Hematopoietic multipotent progenitor cell treated with erythropoietin and hydrocortisone succinate and interleukin-3 and kit ligand, for 4 days (in vitro differentiated cells): Measurements from ENCODE around the gene SPATA19.

Experiments
- DNase-seq: peaks from one replicate; pipeline ENCODE4 v3.0.0-alpha.2; 2015

The SPATA19 gene

DNA sequence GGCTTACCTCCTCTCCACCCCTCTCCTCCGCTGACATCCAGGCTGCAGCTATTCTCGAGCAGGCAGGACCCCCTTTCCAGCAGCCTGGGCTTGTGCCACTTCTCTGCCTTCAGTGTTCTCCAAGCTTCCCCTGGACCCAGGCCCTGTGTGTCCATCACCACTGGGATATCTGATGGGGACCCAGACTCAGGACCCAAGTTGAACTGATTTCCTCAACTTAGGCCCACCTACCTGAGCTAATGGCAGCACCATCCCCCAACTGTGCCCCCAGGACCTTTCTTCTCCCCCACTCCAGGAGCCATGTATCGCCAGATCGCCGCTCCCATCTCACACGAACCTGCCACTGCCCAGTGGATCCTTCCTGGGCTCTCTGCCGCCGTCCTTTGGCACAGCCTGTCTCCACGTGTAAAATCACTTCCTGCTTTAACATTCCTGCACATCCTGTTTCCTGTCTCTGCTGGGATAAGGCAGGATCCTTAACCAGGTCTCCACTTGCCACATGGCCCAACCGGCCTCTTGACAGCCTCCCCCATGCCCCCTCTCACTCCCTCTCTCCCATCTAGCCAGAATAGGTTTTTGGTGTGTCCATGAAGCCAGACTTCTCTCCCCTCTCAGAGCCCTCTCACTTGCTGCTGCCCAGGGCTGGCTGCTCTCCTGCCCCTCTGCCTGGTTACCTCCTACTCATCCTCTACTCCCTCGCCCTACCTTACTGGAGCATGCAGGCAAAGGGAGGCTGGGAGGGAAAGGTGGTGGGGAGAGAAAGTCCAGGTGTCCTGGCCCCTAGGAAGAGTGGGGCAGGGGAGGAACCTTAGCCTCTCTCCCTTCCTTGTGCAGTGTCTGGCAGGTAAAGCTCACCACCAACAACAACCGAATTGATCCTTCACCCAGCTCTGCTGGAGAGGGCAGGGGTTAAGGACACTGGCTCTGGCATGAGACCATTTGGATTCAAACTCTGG, 9.4 kb downstream of the SPATA19 start:
- no peak for DNase-seq

DNA sequence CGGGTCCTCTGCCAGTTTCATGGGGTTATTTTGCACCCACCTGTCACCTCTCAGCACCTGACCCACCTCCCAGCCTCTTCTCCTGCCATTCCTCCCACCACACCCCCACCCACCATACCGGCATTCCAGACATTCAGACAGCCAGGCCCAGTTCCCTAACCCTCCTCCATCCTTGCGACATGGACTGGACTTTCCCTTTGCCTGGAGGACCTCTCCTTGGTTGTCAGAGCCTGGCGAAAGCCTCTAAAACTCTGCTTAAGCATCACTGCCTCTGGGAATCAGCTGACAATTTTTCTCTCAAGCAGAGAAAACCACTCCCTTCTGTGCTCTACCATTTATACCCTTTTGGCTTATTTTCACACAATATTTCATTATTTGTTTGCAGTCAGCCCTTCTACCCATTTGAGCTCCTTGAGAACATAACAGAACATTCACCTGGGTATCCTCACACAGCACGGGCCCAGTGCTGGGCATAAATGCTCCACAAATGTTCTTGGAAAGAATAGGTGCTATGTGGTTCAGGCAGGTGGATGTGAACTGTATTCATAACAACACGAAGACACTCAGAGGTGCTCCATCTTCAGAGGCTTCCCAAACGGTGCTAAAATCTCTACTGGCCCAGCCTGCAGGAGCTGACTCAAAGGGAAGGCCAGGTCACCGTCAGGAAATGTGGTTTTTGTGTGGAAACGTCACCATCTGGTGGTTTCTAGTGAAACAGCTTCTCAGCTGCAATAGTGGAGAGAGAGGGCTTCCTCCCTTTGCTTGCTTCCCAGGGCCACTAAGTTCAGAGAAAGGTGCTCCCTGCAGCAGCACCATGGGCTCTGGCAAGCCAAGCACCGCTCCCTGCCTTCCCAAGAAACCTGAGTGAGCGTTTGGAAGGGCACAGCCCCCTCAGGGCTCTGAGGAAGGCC, 10.4 kb downstream of the SPATA19 start:
- peak; percentile 78 for DNase-seq

DNA sequence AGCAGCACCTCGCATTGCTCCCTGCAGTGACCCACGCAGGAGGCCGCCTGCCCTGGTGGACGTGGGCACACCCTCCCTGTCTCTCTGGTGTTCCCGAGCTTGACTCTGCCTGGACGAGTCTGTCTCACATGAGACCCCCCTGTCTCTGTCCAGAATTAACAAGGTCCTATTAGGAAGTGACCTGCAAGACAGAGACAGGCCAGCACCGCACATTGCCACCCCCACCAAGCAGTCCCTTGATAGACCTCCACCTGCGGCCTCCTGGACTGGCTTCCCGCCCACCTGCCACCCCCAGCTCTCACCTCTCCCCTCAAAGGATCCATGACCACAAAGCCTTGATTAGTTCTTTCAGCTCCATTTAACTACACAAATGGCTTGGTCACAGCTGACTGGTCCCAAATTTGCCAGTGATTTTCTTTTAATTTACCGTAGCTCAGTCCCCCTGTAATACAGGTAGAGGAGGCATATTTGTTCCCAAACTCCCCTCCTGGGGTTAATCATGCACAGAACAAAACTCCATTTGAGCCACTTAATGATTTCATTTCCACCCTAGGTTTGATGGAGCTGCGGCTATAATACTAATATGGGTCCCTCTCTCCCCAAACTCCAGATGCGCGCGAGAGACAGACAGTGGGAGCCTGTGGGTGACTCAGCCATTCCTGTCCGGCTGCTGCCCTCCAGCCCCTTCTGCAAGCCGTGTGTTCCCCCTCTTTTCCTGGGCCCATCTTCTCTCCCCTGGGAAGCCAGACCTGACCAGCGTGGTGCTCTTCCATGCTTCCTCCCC, 11.2 kb downstream of the SPATA19 start:
- DNase-seq: no peak

DNA sequence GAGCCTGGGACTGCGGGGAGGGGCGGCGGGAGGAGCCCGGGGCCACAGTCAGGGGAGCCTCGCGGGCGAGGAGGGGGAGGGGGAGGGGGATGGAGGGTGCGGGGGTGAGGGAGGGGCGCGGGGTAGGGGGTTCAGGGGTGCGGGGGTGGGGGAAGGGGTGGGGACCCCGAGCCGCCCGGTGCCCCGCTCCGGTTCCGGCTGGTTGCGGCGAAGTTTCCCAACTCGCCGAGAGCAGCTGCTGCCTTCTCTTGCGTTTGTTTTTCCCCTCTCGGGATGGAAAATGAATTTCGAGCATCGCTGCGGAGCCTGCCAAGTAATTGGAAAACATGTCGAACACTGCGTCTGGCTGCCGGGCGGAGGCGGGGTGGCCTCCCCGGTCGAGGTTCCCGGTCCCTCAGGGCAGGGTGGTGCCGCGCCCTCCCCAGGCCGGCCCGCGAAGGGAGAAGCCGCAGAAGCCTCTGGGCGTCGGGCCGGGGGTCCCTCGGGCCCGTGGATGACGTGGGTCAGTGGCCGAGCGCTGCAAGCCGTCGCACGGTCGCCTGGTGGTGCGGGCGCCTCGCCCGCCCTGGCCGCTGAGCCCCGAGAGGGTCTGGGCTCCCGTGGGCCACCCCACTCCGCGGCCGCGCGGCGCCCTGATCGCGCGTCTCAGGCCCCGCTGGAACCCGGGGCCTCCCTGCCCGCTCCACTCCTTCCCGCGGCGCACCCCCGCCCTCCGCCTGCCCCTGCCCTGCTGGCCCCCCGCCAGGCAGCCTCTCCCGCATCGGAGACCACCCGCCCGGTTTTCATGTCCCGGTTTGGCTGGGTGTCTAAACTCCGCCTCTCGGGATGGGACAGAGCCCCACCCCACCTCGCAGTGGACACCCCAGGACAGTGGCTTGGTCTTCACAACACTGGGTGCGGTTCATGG, 12.1 kb downstream of the SPATA19 start:
- DNase-seq: no peak

DNA sequence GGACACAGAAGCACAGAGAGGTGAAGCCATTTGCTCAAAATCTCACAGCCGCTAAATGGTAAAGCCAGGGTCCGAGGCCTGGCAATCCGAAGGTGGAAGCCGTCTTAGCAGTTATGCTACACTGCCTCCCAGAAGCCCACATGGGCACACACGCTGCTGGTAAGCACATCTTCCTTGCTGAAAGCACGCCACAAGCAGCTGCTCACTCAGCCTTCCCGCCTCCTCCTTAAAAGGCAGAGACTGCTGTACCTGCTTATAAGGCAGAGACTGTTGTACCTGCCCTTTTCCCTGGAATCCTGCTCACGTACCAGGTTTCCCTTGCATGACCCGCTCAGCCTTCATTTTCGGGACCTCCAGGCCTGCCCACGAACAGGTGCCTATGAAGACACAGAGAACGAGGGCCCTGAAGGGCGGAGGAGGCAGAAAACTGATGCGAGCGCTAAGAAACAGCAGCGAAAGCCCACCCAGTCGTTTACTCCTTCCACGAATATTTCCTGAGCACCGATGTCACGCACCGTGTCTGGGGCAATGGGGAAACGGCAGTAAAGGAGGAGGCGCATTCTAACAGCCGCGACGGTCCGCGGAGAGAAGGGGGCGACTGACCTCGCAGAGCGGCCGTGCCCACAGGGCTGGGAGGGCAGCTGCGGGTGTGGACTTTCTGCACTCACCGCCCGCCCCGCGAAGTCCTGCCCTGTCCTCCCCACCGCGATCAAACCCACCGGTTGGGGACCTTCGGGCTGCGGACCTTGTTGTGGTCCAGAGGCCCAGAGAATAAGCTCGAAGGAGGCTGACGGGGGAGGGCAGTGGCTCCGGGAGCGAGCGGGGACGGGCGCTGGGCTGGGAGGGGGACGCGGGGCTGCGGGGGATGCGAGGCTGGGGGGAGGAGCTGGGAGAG, 13.0 kb downstream of the SPATA19 start:
- DNase-seq: no peak

DNA sequence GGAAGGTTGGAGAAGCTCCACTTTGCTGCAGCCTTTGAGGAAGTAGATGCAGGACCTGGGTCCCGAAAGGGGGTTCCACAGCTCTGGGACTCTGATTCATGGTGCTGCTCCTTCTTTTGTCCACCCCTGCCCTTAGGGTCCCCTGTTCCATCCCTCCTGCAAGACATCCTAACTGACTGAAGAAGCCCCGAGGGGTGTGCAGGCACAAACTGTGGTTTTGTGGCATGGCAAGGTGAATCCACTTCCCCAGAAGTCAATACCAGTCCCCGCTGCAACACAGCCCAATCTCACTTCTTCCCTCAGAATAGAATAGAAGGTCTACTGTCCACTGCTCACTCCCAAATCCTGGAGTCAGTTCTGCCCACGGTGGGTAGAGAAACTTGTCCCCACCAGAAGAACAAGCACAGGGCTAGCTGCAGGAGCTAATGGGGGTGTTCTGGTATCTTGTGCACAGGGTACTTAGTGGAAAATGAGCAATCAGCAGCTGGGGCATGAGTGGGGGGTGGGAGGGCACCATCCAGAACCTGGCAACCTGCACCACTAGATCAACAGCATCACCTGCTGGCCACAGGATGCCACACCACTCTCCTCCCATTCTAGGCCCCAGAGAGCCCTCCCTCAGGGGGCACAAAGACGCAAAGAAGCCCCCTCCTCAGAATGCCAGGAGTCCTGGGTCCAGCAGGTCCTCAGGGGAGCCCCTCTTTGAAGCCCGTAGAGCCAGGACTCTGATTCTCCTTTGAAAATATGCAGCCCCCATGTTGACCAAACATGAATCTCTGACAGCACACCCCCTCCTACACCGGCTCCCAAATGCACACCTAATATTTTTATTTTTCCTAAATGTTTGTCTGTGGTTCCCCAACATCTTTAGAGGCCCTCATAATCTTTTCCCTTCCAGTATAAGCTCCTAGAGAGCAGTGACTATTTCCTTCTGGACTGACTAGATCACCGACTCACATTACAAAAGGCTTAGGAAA, 14.1 kb downstream of the SPATA19 start:
- no peak for DNase-seq

DNA sequence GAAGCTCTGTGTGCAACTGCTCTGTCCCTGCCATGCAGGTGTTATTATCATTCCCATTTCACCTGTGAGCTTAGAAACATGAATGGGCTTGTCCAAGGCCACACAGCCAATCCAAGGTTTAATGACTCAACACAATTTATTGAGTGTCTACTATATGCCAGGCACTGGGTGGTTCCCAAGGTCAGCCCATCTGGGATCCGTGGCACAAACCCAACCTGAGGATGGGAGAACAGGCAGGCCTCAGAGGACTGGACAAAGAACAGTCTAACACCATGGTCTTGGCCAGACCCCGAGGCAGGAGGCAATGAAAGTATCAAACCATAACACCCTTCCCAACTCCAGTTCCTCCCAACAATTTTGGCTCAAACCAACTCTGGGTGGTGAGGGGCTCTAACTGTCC, 15.7 kb downstream of the SPATA19 start:
- DNase-seq: no peak

DNA sequence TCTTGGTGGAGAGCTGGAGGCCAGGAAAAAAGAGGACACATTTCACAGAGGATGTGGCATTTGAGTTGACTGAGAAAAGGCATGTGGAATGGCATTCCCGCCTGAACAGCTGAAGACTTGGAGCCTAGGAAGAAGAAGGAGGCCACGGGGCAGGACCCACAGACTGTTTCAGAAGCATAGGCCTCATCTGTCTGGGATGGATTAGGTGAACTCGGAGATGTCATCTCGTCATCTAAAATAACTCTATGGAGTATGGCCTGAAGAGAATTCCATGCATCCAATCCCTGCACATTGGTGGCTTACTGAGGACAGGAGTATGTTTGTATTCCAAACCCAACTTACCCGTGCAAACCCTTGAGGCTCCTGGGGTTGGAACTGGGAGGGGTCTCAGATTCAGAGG, 16.4 kb downstream of the SPATA19 start:
- DNase-seq: no peak

DNA sequence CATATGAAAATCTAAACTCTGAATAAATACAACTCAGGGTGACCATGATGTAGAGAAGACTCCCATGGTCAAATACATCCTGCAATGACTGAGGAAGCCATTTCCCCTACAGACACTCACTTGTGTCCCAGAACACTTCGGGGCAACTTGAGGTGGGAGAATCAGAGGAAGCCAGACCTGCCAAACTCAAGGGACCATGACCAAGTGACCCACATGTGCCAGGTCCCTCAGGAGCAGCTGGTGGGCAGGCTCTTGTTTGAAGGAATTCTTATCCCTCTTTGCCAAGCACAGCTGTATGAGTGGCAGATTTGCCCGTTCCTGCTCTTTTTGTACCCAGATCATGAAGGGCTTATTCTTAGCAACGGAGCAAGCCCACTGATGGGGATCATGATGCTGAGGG, 17.8 kb downstream of the SPATA19 start:
- no peak for DNase-seq

DNA sequence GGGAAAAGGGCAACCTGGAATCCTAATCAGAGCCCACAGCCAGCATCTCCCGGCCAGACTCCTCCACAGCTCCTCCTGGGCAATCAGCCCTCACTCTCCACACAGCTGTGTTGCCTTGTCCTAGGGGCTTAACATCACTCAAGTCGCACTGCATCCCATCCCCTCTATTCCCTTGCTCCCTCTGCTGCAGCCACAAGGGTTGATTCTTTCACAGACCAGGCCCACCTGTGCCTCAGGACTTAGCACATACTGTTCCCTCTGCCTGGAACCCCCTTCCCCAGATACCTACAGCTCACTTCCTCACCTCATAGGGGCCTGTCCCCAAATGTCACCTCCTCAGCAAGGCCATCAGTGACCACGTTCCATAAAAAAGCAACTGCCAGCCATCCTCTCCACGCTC, 18.4 kb downstream of the SPATA19 start:
- DNase-seq: no peak

DNA sequence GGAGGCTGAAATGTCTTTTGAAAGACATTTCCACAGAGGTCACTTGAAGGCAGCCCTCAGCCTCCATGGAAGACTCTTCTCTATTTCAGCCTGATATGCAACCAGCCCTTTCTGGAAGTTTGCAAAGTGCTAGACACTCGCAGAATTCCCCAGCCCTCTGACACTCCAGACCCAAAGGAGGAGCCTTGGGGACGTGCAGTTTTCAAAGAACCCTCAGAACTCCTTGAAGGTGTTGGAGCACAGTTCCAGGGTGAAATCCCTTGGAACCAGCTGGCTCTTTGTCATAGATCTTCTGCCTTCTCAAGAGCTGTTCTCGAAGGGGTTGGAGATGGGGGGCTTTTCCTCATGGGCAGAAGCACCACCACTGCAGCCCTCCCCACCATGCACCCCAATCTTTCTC, 19.6 kb downstream of the SPATA19 start:
- no peak for DNase-seq

DNA sequence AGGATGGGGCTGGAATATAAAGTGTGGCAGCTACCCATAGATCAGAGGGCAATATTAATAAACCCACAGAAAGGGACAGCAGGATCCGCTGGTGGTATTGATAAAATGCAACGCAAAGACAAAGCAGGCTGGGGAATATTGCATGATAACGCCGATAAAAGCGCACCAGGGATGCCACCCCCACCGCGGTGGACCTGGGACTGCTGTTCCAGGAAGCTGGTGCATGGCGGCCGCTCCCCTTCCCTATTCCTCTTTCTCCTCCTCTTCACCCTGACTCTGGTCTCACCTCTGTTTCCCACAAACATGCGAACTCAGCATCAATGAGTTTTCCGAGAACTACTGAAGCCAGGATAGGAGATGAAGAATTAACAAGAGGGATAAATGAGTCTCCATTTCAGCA, 20.2 kb downstream of the SPATA19 start:
- no peak for DNase-seq

DNA sequence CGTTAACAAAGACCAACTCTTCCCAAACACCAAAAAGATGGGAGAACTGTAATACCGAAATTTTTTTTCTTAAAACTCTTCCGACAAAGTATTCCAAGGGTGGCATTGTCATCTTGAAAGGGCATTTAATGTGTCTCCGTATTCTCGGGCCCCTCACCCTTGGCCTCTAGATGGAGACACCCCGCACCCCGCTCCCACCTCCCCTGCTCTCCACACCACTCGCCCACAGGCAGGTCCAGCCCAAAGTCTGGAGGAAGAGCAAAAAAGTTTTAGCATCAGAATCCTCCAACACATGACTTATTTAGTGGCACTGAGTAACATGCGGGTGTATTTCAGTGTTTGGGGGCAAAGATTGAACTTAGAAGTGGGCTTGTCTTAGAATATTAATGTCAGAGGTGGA, 20.7 kb downstream of the SPATA19 start:
- no peak for DNase-seq

DNA sequence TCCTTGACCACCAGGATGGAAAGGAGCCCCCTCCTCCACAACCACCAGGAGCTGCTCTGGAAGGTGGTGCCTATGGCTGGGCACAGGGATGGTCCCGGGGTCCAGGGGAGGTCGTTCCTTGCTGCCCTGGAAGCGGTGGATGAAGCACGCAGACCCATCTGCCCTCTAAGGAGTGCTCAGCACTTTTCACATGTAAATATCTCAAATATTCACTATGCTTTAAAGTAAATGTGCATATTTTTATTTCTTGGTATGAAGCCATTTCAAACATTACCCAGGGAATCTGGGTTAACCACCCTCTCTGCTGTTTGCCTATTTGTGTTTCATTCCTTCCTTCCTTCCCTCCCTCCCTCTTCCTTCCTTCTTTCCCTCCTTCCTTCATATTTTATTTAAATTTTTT, 21.7 kb downstream of the SPATA19 start:
- no peak for DNase-seq

DNA sequence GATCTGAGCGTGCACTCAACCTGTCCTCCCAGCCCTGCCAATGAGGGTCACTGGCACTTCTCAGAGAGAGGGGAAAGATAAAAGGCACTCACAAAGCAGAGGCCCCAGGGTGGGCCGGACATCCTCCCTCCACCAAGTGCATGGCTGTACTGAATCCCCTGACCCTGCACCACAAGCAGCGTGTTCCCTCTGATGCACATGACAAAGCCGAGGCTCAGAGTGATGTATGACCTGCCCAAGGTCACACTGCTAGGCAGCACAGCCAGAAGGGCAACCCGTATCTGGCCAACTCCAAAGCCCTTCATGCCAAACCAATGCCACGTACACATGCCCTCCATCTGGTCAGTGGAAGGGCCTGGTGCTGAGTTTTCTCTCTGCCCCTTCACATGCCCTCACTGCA, 22.1 kb downstream of the SPATA19 start:
- no peak for DNase-seq

DNA sequence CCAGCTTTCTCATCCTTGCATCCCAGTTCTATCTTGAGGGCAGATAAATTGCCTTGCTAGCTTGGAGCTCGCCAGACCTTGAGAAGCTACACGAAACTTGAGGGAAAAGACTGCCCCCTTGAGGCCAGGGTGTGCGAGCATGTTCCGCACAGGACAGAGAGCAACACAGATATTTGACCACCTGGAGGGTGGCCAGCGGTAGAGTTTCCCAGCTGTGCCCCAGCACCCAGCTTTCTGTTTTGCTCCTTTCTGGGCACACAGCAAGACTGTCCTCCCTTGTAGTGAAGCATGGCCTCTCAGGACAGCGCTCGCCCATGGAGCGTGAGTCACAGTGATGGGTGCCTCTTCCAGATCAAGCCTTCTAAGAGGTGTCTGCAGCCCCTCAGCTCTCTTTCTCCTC, 23.5 kb downstream of the SPATA19 start:
- peak; percentile 74 for DNase-seq

DNA sequence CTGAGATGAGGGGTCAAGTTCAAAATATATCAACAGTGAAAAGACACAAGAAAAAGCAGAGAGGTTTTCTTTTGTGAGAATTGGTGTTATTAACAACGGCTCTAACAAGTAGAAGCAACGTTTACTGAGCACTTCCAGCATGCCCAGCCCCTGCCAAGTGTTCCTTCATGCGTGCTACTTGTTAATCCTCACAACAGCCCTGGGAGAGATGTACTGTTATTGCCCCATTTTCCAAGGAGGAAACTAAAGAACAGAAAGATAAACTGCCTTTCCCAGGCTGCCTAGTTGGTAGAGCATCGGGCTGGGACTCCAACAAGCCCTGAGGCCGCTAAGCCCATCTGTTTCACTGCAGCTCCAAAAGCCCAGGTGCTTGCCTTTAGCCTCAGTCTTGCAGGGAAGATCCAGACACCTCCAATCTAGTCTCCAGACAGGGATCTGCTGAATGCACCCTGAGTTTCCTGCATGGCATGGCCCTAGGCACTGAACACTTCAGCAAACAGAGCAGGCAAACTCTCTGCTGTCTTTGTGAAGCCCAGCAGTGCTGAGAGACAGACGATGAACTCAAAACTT, 25.5 kb downstream of the SPATA19 start:
- DNase-seq: no peak

DNA sequence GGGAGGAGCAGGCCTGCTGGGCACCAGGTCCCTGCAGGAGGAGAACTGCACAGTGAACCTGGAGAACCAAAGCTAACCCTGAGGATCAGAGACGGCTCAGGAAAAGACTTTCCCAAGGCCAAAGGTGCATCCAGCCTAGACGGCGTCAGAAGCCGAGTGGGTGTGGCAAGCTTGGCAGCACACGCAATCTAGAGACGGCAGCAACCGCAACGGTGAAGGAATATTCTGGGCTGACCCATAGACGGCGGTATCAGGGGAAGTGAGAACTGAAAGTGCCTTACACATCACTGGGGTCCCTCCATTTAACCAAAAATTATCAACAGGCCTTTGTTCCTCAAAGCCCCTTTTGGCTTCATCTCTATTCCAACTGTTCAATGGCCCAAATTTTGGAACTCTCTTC, 26.2 kb downstream of the SPATA19 start:
- no peak for DNase-seq

DNA sequence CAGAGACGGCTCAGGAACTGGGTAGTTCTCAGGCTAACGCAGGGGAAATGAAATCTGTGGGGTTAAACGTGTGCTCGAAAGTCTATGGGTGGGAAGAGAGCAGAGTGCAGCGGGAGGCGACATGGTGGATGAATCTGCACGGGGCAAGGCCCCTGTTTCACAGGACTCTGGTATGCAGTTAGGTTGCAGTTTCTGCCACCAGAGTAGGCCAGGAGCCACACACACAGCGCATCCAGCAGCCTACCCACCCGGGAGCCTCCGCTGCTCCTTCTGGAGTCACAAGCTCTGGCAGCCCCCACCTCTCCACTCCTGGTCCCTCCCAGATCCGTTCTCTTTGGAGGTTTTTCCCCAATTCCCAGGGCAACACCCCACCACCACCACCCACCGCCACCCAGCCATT, 27.0 kb downstream of the SPATA19 start:
- no peak for DNase-seq
